GM18511 (cell line): ENCODE results near the gene TMEM95.

Experiments
- ATAC-seq: cut with Tn5 transposase; IDR thresholded peaks from one replicate; pipeline ENCODE4 v1.9.1; 2021; ENCODE audit warnings: mild to moderate bottlenecking, moderate library complexity; ENCODE audit not compliant: unreplicated experiment

Gene TMEM95

GRCh38 chr17:7374353-7374752 is 19.4 kb downstream of the TMEM95 start:
- no peak for ATAC-seq

DNA sequence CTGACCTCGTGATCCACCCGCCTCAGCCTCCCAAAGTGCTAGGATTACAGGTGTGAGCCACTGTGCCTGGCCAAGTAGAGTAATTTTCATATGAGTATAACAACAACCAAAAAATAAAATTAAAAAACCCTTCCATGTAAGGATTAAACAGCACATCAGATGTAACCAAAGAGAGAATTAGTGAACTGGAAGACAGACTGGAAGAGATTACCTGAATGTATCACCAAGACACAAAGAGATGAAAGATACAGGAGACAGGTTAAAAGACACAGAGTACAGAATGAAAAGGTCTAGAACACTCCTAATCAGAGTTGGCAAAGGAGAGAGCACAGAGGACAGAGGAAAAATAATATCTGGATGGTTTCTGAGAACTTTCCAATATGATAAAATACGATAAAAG is 24.2 kb downstream of the TMEM95 start:
- no peak for ATAC-seq

DNA sequence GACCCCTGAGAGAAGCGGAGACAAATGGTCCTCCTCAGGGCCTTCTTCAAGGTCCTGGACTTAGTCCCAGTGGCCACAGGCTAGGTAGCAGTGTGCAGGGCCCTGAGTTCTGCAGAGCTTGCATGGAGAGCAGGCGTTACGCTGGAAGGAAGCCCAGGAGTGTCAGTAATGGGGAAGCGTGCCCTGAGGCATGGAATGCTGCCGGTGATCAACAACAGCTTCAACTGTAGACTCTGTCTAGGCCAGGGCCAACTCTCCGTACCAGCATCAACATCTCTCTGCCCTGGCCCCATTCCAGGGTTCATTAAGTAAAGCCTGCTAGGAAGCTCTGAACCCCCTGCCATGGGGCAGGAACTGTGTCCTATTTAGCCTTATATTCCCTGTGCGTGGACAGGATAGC is 25.4 kb downstream of the TMEM95 start:
- ATAC-seq = no peak

DNA sequence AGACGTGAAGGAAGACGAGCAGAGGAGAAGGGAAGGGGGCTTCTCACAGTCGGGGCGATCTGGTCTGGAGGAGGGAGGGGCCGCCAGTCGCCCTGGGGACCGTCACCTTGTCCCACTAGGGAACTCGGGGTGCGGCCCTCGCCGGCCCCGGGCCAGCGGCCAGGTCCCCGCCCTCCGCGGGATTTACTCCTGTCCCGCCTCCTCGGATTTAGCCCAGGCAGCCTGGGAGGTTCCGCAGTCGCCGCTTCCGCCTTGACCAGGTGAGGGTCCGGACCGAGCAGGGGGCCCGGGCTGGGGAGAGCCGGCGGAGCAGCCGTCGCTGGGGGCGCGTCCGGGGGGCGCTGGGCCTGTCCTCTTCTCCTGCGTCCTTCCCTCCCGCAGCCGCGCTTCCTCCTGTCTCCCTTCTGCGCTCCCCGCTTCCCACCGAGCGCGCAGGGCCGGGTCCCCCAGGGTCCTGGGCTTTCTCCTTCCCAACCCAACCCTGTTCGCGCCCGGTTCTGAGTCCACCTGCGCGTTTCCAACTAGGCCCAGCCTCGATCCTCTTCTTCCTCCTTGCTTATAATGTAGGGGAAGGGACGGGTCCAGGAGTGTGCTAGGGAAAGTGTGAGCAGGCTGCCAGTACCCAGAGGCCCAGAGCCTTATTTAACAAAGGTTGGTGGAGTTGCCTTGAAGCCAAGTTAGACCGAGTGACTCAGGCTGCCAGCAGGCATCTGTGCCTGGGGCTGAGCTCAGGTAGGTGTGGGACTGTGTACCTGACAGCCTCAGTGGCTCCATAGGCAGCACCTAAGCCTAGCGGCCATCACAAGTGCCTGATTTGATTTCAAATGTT is 26.1 kb downstream of the TMEM95 start, which contains the start of gene TNK1:
Gene TNK1, plus strand, starts transcription at position 235 of the 829 bp plus-strand sequence. CDS start 1,838 bp downstream, outside the sequence.
- ATAC-seq = no peak

GRCh38 chr17:7382901-7383300 is 27.9 kb downstream of the TMEM95 start:
- no peak for ATAC-seq

DNA sequence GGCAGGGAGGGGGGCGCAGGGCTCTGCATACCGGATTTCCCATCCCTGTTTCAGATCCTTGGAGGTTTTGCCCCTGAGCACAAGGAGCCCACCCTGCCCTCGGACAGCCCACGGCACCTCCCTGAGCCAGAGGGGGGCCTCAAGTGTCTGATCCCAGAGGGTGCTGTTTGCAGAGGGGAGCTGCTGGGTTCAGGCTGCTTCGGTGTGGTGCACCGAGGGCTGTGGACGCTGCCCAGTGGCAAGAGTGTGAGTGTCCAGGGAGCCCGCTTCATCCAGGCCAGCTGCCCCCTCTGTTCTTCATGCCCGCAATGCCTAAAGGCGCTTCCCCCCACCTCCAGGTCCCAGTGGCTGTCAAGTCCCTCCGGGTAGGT is 28.4 kb downstream of the TMEM95 start:
- no peak for ATAC-seq

DNA sequence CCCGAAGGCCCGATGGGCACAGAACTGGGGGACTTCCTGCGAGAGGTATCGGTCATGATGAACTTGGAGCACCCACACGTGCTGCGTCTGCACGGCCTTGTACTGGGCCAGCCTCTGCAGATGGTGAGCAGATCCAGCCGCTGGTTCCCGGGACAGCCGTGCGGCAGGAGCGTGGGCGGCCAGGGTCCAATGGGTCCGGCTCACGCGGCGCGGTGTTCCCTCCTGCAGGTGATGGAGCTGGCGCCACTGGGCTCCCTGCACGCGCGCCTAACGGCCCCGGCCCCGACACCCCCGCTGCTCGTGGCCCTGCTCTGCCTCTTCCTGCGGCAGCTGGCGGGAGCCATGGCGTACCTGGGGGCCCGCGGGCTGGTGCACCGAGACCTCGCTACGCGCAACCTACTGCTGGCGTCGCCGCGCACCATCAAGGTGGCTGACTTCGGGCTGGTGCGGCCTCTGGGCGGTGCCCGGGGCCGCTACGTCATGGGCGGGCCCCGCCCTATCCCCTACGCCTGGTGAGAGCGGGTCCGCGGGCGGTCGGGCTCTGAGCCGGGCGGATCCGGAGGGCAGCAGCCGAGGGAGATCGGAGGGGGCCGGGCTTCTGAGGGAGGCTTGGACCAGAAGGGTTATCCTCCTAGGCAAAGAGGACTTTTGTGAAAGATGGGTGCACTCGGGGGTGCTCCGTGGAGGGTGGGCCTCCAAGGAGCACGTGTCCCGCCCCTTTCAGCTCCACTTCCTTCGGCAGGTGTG is 29.0 kb downstream of the TMEM95 start:
- ATAC-seq = peak; percentile 78

DNA sequence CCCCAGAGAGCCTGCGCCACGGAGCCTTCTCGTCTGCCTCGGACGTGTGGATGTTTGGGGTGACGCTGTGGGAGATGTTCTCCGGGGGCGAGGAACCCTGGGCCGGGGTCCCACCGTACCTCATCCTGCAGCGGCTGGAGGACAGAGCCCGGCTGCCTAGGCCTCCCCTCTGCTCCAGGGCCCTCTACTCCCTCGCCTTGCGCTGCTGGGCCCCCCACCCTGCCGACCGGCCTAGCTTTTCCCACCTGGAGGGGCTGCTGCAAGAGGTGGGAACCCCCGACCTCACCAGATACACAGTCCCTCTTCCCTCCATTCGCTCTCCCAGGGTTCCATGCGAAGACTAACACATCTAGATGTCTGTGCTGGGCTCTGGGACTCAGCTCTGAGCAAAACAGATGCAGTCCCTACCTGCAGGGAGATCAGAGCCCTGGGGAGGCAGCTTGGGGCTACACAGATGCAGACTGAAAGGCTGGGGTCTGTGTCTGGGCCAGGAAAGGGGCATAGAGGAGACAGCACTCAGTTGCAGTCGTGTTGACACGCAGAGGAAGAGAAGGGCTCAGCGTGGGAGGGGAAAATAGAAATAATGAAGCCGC is 29.6 kb downstream of the TMEM95 start:
- ATAC-seq = no peak

- no peak for ATAC-seq
These were observed 33.9 kb downstream of the TMEM95 start for GRCh38 chr17:7388856-7389255.

DNA sequence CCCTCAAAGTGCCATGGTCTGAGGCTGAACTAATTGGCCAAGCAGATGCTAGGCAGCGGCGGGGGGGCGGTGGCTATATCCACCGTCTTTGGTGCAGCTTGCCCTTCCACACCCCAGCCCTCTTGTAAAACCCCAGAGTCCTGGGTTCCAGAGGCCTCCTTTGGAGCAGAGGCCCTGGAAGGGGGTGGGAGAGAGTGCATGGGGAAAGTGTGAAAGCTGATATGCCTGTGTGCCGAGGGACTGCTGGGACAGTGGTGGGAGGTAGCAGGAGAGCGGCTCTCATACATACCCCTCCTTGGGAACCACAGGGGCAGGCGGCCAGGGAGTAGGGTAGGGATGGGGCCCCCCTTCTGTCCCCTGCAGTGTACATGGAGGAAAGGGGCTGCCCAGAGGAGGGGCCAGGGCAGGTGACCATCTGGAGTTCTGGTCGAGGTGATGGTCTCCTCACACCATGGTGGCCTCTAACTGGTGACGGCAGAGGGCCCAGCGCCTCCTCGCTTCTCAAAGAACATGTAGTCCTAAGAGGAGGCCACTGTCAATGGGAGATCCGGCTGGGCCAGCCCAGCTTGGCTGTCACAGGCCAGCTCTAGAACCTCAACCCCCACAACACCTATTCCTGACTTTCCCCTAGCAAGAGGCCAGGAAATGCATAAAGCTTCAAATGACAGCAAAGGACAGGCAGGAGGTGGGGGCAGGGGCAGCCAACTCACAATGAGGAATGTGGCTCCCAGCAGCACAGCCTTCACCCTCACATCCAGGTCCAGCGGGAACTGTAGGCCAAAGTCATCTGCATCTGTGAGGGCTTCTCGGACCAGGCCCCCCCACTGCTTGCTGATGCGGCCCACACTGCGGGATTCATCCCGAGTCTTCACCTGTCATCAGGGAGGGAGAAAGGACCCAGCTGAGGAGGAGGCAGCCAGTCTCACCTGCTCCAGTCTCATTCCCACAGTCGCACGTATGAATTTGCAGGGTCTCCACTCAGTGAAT is 35.3 kb downstream of the TMEM95 start:
- ATAC-seq = no peak

GRCh38 chr17:7391307-7391706 is 36.4 kb downstream of the TMEM95 start:
- no peak for ATAC-seq

DNA sequence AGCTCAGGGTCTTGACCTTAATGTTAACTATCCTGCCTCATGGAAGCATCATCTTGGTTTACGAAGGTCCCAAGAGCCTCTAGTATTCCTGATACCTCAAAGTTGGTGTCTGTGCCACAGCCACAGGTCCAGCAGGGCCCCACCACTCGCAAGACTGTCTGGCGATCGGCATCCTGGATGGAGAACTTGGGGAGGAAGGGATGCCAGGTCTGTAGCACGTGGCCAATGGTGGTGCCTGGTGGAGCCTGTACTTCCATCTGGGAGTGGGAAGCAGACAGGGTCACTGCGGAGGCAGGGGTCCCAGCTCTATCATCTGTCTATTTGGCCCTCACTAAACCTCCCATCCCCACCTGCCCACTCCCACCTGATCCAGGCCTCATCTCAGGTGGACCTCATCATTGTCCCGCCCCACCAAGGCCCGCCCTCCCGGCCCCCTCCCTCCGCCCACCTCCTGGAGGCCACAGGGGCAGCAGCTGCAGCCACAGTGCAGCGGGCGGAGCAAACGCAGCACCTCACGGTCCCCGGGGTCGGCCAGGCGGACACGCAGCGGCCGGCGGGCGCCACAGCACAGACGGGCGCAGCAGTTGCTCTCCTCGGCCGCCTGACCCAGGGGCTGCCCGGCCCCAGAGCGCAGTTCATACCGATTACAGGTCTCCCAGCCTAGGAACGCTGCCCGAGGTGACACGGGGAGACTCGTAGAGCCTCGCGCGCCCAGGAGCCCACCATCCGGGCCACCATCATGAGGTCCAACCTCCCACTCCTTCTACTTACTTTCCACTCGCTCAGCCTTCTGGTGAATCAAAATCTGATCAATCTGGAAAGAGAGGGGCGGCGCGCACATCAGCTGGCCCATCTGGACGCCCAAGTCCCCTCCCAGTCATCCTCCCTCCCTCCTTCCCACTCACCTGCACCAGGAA is 38.0 kb downstream of the TMEM95 start:
- no peak for ATAC-seq

DNA sequence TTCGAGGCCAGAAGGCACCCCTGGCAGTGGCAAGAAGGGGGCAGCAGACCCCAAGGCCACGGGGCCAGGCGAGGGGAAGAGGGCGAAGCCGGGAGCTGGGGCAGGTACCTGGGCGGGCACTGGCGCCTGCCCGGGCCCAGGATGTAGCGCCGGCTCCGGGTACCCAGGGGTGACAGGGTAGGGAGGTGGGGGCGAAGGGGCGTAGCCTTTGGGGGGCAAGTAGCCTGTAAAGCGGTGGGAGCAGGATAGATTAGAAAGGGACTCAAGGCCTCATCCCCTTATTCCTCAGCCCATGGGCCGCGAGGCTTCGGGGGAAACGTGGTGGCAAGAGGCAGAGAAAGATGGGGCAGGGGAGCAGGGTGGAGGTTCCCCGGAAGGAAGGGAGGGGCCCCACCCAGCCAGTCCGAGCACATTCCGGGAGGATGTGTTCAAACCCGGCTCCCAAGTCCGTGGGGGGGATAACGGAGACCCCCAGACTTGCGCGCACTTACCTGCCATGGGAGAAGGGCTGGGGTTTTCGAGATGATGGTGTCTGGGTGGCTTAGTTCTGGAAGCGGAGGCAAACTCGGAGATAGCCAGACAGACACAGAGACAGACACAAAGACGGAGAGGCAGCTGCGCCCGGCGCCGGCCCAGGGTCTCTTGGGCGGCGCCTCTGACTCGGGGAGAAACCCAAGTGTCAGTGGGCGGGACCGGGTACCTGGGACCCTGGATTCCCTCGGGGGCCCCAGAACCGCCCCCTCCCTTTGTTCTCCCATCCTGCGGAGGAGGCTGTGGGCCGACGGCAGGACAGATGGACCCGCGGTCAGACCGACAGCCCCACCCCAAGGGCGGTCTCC is 38.9 kb downstream of the TMEM95 start:
- ATAC-seq = peak; percentile 62

DNA sequence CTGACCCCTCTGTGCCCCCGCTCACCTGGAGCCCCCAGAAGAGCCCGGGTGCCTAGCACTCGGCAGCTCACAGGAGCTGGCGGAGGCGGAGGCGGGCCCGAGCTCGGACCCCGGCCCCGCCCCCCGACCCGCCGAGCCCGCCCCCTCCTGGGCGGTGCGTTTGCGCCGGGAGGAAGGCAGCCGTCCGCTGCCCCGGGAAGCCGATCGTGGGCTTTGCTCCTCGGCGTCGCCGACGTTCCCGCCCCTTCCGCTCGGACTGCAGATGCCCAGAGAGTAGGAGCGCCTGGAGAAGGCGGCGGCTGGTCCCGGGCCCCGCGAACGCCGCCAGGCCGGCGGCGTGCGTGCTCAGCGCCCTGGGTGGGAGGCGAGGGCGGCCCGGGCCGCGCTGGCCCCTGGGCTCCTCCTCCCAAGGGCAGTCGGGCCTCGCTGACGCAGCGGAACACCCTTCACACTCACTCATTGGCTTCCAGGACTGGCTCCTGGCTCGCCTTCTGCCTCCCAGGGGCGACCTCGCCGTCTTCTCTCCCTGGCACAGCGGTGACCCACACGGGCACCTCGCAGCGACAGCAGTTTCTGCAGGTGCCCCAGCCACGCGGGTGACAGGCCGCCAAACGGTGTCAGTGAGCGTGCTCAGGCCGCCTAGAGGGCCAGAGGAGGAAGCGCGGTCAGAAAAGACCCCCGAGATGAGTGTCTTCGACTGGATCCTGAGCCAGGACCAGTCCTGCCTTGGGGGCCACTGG is 39.7 kb downstream of the TMEM95 start, which contains the start of gene PLSCR3:
Gene PLSCR3, minus strand, starts transcription at position 74 of the 740 bp plus-strand sequence. CDS start 415 bp downstream, outside the sequence.
- peak; percentile 78 for ATAC-seq

DNA sequence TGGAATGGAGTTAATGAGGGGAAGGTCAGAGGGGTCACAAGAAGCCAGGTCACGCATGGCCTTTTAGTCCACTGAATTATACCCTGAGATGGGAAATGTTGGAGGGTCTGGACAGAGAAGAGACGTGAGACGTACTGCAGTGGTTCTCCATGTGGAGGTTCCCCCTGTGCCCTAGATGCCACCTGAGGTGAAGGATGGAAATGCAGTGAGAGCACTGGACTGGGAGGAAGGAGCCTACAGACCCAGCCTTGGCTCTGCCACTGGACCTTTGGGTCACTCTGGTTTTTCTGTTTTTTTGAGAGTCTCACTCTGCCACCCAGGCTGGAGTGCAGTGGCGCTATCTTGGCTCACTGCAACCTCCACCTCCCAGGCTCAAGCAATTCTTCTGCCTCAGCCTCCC is 41.2 kb downstream of the TMEM95 start:
- ATAC-seq = no peak

- no peak for ATAC-seq
These were observed 43.7 kb downstream of the TMEM95 start for GRCh38 chr17:7398612-7399011.

- ATAC-seq = no peak
These were observed 48.2 kb downstream of the TMEM95 start for GRCh38 chr17:7403043-7403726.

GRCh38 chr17:7403727-7403976 is 48.7 kb downstream of the TMEM95 start:
- ATAC-seq = peak; percentile 28
